ENCODE data around the gene MACROD2.

The MACROD2 gene

GRCh38 chr20:15817351-15817750, 1822.0 kb downstream of the MACROD2 start:
- DNase-seq = no peak

GRCh38 chr20:15818651-15819071, 1823.3 kb downstream of the MACROD2 start:
- DNase-seq = peak; percentile 35

- no peak for DNase-seq
Observed at GRCh38 chr20:15823718-15824117, 1828.4 kb downstream of the MACROD2 start.

- DNase-seq = no peak
Observed at GRCh38 chr20:15827628-15828027, 1832.3 kb downstream of the MACROD2 start.

GRCh38 chr20:15831201-15831600, 1835.9 kb downstream of the MACROD2 start:
- no peak for DNase-seq

- DNase-seq = no peak
Observed at GRCh38 chr20:15832512-15832911, 1837.2 kb downstream of the MACROD2 start.

- DNase-seq = peak; percentile 65
Observed at GRCh38 chr20:15834857-15835256, 1839.5 kb downstream of the MACROD2 start.

GRCh38 chr20:15835811-15836210, 1840.5 kb downstream of the MACROD2 start:
- DNase-seq = no peak

GRCh38 chr20:15836634-15837033, 1841.3 kb downstream of the MACROD2 start:
- no peak for DNase-seq

GRCh38 chr20:15837563-15837962, 1842.2 kb downstream of the MACROD2 start:
- no peak for DNase-seq

GRCh38 chr20:15838466-15838865, 1843.2 kb downstream of the MACROD2 start:
- no peak for DNase-seq

GRCh38 chr20:15840636-15841301, 1845.5 kb downstream of the MACROD2 start:
- no peak for DNase-seq

- no peak for DNase-seq
Observed at GRCh38 chr20:15842872-15843271, 1847.6 kb downstream of the MACROD2 start.

GRCh38 chr20:15843777-15844176, 1848.5 kb downstream of the MACROD2 start:
- no peak for DNase-seq

- DNase-seq = no peak
Observed at GRCh38 chr20:15847196-15847784, 1852.0 kb downstream of the MACROD2 start.

- DNase-seq = no peak
Observed at GRCh38 chr20:15848126-15848525, 1852.8 kb downstream of the MACROD2 start.

GRCh38 chr20:15848995-15849610, 1853.8 kb downstream of the MACROD2 start:
- no peak for DNase-seq

GRCh38 chr20:15851576-15852215, 1856.4 kb downstream of the MACROD2 start:
- no peak for DNase-seq

- peak; percentile 45 for DNase-seq
Observed at GRCh38 chr20:15854911-15855310, 1859.6 kb downstream of the MACROD2 start.

GRCh38 chr20:15857173-15857784, 1862.0 kb downstream of the MACROD2 start:
- no peak for DNase-seq

GRCh38 chr20:15859061-15859460, 1863.7 kb downstream of the MACROD2 start:
- no peak for DNase-seq

- no peak for DNase-seq
Observed at GRCh38 chr20:15860850-15861249, 1865.5 kb downstream of the MACROD2 start.

- DNase-seq = peak; percentile 18
Observed at GRCh38 chr20:15862178-15862577, 1866.9 kb downstream of the MACROD2 start.
